Measurements from ENCODE around the gene TEP1. TPM values are rescaled to one million over a fixed set of nuclear protein-coding genes. Genes with fewer than 3 reads are reported as not detected.

Gene TEP1
- total RNA-seq, 4 donors from 2014 or later = 17.2 to 28.8 (median 22.9) TPM

DNA sequence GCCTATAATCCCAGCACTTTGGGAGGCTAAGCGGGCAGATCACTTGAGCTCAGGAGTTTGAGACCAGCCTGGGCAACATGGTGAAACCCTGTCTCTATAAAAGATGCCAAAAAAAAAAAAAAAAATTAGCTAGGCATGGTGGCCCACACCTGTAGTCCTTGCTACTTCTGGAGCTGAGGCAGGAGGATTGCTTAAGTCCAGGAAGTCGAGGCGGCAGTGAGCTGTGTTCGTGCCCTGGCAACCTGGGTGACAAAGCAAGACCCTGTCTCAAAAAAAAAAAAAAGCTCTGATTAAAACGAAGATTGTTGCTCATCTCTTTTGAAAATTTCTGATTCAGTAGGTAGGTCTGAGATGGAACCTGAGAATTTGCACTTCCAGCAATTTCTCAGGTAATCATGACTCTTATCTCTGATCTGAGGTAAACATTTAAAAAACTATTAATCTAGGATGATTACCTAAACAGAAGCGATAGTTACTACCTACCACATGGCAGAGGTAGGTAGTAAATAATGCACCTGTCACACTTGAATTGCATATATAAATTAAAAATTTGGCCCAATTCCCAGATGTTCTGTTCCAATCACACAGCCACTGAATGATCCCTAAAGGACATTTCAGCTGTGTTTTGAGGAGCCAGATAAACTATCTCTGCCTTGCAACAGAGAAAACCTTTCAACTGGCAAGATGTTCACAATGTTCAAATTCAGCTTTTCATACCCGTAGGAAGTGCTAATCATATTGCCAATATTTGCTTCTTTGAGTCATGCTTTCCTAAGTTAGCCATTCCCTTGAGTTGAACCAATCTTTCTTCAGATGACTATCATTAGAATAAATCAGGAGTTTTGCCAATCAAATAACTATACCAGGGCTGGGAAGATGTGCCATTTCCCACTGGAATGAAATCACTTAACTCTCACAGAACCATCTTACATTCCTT lies 4.2 kb upstream of the TEP1 start:
- no peak overlapping the region for H3K4me3 ChIP-seq
- peaks cover 9 to 12% (median 11%) of the 10 kb centered on the region in 4 donors for H3K4me1 ChIP-seq
- no peak for TF ChIP-seq EP300 (IDR thresholded peaks at IDR 0.05)
- TF ChIP-seq CTCF (IDR thresholded peaks at IDR 0.05) = no peak
- TF ChIP-seq POLR2A (IDR thresholded peaks at IDR 0.05; ENCODE audit: low read depth) = no peak
- TF ChIP-seq POLR2AphosphoS5 (IDR thresholded peaks at IDR 0.05) = no peak
- no peak overlapping the region for H3K27ac ChIP-seq (replicated peaks in 1 of 4)
- no peak for DNase-seq (ENCODE audit: extremely low spot score)
- H3K9me3 ChIP-seq = no peaks in the 10 kb centered on the region
- H3K36me3 ChIP-seq = no peaks in the 10 kb centered on the region
- WGBS = 76% methylated on average over 7 of the region's 7 CpGs
- H3K27me3 ChIP-seq = peaks cover 0 to 3% (median 0%) of the 10 kb centered on the region in 4 donors
- intact Hi-C loops (cut with DNase I) = loop anchor here (5.0 kb wide), 1 partner anchor 35 kb away; the partner anchor contains the start of gene OSGEP

DNA sequence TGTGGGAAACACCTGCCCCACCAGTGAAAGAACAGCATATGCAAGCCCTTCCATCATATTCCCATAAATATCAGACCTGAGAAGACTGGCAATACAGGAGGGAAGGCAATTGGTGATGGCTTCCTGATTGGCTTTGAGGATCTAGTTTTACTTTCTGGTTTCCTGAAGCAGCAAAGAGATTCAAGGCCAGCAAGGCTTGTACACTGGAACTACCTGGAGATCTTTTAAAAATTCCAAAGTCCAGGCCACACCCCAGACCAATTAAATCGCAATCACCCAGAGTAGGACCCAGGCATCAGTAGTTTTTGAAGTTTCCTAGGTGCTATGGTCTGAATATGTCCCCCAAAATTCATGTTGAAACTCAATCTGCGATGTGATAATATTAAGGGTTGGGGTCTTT lies 2.9 kb upstream of the TEP1 start:
- H3K4me3 ChIP-seq = no peak overlapping the region
- TF ChIP-seq POLR2A (IDR thresholded peaks at IDR 0.05; ENCODE audit: low read depth) (no peak), CTCF (IDR thresholded peaks at IDR 0.05) (no peak), EP300 (IDR thresholded peaks at IDR 0.05) (no peak), POLR2AphosphoS5 (IDR thresholded peaks at IDR 0.05) (no peak)
- WGBS = 93% methylated on average over 2 of the region's 2 CpGs
- DNase-seq (ENCODE audit: extremely low spot score) = no peak
- H3K9me3 ChIP-seq = no peaks in the 10 kb centered on the region
- no peak overlapping the region for H3K27ac ChIP-seq (replicated peaks in 1 of 4)
- H3K36me3 ChIP-seq = no peaks in the 10 kb centered on the region
- H3K4me1 ChIP-seq = peaks cover 16 to 25% (median 23%) of the 10 kb centered on the region in 4 donors
- no peaks in the 10 kb centered on the region for H3K27me3 ChIP-seq
- intact Hi-C loops (cut with DNase I) = loop anchor here (5.0 kb wide), 1 partner anchor 36 kb away; the partner anchor contains the start of gene OSGEP

- Histone ChIP-seq H3K27me3 (no peaks in the 10 kb centered on the region), H3K36me3 (no peaks in the 10 kb centered on the region), H3K9me3 (no peaks in the 10 kb centered on the region), H3K27ac (replicated peaks in 1 of 4) (no peak overlapping the region), H3K4me1 (peaks cover 16 to 27% (median 26%) of the 10 kb centered on the region in 4 donors), H3K4me3 (no peak overlapping the region)
- intact Hi-C loops (cut with DNase I) = loop anchor here (5.0 kb wide), 1 partner anchor 37 kb away; the partner anchor contains the start of gene OSGEP
- WGBS = 45% methylated on average over 3 of the region's 3 CpGs
- no peak for DNase-seq (ENCODE audit: extremely low spot score)
- TF ChIP-seq CTCF (IDR thresholded peaks at IDR 0.05) = peak; percentile 32 to 59 (median 47)
- TF ChIP-seq EP300 (IDR thresholded peaks at IDR 0.05) = no peak
Observed at GRCh38 chr14:20415782-20416206, 2.5 kb upstream of the TEP1 start.

DNA sequence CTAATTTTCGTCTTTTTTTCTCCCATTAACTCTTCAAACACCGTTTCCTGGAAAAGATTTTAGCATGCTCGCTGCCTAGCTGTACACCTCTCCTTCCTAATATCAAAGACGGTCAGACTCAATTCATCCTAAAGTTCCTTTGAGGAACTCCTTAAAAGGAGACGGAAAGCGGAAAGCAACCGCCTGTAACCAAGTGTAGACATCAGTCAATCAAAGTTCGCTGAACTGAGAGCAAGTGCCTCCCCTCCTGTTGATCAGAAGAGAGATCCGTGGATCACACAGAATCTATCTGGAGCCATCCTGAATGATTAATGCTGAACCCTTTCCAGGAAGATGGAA lies 412 bp upstream of the TEP1 start:
- intact Hi-C loops (cut with DNase I) = loop anchor here (5.0 kb wide), 2 partner anchors 194 to 269 kb away; partner anchors contain the start of gene RNASE4
- DNase-seq (ENCODE audit: extremely low spot score) = no peak
- Histone ChIP-seq H3K4me1 (peaks cover 16 to 27% (median 26%) of the 10 kb centered on the region in 4 donors), H3K27me3 (no peaks in the 10 kb centered on the region), H3K9me3 (no peaks in the 10 kb centered on the region), H3K27ac (replicated peaks in 1 of 4) (peak overlapping the region; percentile 88 to 99 (median 98)), H3K4me3 (peak overlapping the region; percentile 68 to 93 (median 84)), H3K36me3 (no peaks in the 10 kb centered on the region)
- no peak for TF ChIP-seq CTCF (IDR thresholded peaks at IDR 0.05)
- TF ChIP-seq POLR2A (IDR thresholded peaks at IDR 0.05; ENCODE audit: low read depth) = no peak
- no peak for TF ChIP-seq EP300 (IDR thresholded peaks at IDR 0.05)
- TF ChIP-seq POLR2AphosphoS5 (IDR thresholded peaks at IDR 0.05) = no peak
- WGBS = 5% methylated on average over 9 of the region's 9 CpGs

Measured in esophagus muscularis mucosa (tissue), 4 donors.